Brain pericyte (primary cell): Measurements from ENCODE around the gene TYMS.

Source experiments
- DNase-seq: peaks from one replicate; pipeline ENCODE4 v3.0.0-alpha.2; 2012; ENCODE audit warnings: low read depth, low spot score

The TYMS gene

DNA sequence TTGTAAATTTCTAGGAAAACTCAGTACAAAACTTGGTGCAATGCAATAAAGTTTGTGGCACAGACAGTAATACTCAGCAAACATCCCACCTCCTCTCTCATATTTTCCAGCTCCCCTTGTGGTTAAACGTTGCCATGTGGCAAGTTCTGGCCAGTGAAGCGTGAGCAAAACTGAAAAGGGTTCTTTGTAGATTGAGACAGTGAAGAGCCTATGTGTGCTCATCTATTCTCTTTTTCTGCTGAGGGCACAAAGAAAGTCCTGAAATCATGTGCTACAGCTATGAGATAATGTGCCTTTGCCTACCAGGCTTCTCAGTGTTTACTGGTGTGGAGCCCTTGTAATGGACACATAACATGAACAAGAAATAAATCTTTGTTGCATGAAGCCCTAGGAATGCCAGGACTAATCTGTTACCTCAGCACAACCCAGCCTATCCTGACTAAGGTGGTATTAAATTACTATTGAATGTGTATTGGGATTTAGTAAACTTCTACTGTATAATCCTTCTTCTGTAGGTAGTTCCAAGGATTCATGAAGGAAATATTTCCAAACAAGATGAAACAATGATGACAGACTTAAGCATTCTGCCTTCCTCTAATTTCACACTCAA lies 13.0 kb upstream of the TYMS start:
- no peak for DNase-seq

DNA sequence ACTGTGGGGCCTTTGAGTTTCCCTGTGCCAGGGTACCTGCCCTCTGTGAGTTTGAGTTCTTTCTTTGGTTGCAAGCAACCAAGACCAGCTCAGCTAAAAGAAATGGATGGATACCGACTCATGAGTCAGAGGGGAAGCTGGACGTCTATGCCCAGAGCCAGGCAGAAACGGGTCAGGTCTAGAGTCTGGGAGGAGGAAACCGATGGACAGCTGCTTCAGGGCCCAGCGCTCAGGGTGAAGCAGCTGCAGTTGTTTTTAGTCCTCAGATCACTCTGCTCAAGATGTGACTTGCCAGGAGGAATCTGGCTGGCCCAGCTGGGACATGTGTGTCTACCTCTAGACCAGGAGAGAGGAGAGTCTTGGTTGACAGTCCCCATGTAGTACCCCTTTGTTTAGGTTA lies 10.1 kb upstream of the TYMS start:
- DNase-seq: no peak

DNA sequence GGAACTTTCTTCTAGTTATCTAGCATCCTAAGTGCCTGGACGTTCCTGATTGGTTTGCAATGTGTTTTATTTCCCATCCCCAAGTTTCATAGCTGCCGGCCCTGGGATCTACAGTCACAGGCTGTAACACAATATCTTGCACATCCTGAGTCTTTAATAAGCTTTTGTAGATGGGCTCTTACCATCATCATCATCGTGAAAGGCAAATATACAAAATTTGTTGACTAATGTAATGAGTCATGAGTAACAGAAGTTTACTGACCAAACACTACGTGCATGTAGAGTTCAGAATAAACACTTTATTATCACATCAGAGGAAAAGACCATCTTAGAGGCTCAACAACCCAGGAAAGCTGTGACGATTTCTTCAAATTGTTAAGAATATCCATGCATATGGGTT lies 8.1 kb upstream of the TYMS start:
- DNase-seq: no peak

DNA sequence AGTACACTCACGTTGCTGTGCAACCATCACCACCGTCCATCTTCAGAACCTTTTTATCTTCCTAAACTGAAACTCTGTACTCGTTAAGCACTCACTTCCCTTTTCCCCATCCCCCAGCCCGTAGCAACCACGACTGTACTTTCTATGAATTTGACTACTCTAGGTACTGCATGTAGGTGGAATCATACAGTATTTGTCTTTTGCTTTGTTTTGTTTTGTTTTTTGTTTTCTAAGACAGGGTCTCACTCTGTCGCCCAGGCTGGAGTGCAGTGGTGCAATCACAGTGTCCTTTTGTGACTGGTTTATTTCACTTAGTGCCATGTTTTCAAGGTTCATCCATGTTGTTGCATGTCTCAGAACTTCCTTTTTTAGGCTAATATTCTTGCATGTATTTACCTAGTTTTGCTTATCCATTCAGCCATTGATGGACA lies 7.0 kb upstream of the TYMS start:
- DNase-seq: no peak

DNA sequence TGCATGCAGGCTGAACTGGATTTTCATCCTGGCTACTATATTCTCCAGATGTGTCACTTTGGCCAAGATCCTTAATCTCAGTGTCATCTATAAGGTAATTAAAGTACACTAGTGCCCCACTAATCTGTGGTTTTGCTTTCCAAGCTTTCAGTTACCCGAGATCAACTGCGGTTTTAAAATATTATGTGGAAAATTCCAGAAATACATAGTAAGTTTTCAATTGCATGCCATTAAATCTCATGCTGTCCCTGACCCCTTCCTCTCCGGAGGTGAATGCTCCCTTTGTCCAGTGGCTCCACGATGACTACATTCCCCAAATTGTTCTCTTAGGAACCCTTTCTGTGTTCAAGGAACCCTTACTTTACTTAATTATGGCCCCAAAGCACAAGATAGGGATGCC lies 5.3 kb upstream of the TYMS start:
- no peak for DNase-seq

DNA sequence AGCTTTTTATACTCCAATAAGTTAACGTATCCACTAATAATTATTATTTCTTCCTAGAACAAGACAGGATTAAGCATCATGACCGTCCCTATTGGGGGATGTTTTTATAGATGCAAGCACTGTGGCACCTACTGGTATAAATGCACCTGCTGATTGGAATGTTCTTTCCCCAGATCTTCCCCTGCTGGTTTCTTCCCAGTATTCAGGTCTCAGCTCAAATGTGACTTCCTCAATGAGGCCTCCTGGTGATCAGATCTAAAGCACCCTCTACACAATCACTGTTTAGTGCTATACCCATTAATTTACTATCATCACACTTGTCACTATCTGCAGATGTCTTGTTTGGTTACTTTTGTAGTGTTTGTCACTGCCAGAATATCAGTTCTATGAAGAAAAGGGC lies 3.9 kb upstream of the TYMS start:
- DNase-seq: no peak

DNA sequence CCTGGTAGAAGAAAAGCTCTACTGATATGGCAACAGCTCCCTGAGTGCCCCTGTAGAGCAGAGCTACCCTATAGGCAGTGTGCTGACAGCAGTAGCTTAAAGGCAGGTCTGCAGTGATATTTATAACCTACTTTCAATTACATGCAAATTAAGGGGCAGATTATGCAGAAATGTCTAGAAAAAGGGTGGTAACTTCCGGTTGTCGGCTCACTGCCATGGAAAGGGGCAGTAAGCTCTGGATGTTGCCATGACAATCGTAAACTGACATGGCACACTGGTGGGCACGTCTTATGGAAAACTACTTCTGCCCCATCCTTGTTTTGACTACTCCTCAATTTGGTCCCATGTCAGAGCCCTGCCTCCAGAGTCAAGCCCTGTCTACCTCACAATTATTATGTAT lies 2.9 kb upstream of the TYMS start:
- DNase-seq: no peak

DNA sequence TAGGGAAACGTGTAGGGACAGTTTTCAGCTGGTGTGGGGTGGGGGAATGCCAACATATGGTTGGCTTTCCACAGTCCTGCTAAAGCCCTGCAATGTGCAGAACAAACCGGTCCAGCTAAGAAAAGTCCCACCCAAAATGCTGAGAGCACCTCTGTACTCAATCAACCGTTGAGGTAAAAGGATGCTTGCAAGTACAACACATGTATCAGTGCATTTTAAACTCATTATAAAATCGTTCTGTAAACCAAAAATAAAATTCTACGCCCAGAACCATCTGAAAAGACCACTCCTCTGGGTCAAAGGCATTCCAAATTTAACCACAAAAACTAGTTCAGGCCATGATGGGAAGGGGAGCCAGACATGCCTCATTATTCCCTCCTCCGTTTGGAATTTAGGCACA lies 2.0 kb upstream of the TYMS start:
- DNase-seq: no peak

DNA sequence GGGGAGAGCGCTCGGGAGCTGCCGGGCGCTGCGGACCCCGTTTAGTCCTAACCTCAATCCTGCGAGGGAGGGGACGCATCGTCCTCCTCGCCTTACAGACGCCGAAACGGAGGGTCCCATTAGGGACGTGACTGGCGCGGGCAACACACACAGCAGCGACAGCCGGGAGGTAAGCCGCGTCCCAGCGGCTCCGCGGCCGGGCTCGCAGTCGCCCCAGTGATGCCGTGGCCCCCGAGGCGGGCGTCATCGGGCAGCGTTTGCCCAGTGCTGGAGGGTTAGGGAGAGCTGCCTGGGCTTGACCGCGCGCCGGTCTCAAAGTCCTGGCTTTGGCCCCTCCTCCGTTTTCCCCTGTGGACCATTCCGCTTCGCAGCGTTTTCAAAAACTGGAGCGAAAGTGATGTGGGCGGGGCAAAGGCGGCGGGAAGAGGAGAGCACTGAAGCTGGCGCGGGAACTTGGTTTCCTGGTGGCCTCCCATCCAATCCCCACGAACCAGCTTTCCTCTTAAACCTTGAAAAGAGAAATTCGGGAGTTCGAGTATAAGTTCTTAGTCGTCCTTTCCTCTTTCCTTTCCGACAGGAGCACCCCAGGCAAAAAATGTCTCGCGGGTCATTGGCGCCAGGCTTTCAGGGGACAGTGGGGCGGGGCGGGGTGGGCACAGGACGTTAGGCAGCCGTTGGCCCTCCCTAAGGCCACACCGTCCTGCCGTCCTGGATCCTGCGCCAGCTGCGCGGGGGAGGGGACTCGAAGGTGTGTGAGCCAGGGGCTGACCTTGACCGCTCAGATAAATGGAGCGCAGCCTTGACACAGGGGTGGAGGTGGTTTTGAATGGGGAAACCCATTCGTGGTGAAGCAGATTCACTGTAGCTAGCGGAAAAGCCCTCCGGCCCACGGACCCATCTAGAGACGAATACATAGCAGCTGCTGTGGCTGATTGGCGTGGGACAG lies 821 bp downstream of the TYMS start:
- peak; percentile 45 for DNase-seq

DNA sequence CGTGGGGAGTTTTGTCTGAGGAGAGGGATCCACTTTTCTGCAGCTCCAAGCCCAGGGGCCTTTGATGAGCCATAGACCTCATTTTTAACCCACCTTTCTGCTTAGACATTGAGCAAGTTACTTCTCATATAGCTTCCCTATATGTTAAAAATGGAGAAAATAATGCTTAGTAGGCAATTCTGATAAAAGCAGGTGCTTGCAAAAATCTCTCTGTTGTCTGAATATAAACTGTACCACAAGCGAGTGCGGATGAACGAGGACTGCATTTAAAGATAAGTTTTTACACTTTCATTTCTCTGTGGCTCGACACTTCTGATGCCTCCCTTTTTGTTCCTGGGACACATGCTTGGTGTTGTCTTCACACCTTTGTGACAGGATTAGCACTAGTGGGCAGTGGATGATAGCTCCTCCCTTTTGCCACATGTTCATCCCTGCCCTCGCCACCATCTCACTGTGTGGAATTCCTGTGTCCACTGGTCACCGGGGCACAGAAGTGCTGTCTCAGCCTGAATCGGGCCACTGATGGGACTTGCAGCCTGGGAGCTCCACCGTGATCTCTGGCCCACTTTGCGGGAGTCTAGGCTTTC lies 1.6 kb downstream of the TYMS start:
- no peak for DNase-seq

DNA sequence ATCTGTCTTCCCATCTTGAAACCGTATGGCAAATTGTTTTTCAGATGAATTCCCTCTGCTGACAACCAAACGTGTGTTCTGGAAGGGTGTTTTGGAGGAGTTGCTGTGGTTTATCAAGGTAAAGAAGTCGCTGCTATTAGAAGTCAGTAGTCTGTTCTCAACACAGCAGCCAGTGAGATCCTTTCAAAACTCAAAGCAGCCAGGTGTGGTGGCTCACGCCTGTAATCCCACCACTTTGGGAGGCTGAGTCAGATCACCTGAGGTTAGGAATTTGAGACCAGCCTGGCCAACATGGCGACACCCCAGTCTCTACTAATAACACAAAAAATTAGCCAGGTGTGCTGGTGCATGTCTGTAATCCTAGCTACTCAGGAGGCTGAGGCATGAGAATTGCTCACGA lies 2.1 kb downstream of the TYMS start:
- DNase-seq: no peak

DNA sequence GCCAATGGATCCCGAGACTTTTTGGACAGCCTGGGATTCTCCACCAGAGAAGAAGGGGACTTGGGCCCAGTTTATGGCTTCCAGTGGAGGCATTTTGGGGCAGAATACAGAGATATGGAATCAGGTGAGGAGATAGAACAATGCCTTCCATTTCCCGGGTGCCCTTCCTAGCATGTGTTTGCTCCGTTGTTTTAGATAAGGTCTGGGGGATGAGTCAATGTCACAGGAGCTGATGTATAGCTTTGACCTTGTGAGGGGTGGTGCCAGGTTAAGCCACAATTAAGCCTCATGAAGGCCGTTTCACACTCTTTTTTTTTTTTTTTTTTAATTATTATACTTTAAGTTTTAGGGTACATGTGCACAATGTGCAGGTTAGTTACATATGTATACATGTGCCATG lies 4.7 kb downstream of the TYMS start:
- DNase-seq: no peak

DNA sequence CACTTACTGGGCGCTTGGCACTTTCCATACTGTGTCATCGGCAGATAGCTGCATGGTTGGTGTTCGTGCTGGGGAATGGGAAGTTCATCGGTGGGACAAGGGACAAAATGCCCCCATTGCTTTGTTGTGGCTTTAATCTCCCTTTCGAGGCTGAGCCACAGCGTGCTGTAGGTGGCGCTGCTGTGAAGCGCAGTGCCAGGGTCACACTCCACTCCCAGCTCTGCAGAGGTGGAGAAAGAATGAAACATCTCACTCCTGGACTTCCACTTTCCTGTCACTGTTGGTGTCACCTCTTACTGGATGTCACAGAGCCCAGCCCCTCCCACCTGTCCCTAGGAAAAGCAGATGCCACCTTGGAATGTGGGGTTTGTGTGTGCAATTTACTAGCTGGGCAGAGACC lies 8.7 kb downstream of the TYMS start:
- DNase-seq: no peak

DNA sequence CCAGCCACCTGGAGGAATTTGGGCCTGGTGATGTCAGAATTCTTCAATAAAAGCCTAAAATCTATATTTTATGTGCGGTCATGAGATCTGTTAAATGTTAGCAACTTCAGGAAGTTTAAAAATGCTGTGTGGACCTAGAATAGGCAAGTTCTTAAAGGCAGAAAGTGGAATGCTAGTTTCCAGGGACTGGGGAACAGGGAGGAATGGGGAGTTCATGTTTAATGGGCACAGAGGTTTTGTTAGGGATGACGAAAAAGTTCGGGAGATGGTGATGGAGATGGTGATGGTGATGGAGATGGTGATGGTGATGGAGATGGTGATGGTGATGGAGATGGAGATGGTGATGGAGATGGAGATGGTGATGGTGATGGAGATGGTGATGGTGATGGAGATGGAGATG lies 9.2 kb downstream of the TYMS start:
- no peak for DNase-seq

DNA sequence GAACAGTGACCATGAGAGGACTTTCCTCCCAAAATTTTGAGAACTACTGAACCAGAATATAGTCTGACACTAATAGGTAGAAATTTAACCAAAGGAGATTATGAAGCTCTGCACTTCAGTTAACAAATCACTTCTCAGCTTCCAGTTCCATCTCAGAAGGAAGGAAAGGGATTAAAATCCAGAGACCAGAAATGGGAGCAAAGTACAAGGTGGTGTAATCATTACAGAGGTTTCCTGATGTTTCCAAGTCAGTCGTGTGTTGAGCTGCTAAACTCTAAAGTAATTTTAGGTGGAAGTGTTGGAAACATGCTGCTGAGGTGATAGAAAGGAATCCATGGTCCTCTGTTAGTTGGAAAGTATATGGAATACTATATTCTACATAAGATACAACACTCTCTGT lies 10.8 kb downstream of the TYMS start:
- DNase-seq: no peak

DNA sequence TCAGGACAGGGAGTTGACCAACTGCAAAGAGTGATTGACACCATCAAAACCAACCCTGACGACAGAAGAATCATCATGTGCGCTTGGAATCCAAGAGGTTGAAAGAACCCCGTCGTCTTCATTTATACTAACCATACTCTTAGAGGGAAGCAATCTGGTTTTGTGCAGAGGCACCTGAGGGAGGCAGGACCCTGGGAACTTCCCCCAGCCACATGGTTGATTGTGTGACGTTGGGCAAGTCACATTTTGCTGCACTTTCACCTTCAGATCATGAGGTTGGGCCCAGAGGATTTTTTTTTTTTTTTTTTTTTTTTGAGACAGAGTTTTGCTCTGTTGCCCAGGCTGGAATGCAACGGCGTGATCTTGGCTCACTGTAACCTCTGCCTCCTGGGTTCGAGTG lies 11.6 kb downstream of the TYMS start:
- no peak for DNase-seq

DNA sequence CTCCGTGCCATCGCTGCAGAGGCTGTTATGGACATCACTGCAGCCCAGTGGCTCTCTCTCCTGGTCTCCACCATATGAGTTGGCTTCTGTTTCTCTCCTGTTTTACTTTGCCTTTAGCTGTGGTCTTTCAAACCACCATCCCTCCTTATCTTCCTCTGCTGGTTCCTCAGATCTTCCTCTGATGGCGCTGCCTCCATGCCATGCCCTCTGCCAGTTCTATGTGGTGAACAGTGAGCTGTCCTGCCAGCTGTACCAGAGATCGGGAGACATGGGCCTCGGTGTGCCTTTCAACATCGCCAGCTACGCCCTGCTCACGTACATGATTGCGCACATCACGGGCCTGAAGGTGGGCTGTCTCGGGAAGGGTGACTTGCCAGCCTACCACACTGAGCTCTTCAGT lies 13.1 kb downstream of the TYMS start:
- no peak for DNase-seq

DNA sequence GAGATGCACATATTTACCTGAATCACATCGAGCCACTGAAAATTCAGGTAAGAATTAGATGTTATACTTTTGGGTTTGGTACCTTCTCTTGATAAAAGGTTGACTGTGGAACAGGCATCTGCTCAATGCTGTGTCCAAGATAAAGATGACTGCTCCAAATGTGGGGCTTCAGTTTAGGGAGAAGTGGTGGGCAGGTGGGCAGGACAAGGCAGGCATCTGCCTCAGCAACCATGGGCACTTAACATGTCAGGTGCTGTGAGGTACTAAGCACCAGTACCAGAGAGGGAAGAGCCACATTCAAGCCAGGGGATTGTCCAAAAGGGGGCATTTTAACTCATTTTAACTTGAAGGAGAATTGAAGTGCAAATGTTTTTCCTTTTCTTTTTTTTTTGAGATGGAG lies 14.0 kb downstream of the TYMS start:
- DNase-seq: no peak

DNA sequence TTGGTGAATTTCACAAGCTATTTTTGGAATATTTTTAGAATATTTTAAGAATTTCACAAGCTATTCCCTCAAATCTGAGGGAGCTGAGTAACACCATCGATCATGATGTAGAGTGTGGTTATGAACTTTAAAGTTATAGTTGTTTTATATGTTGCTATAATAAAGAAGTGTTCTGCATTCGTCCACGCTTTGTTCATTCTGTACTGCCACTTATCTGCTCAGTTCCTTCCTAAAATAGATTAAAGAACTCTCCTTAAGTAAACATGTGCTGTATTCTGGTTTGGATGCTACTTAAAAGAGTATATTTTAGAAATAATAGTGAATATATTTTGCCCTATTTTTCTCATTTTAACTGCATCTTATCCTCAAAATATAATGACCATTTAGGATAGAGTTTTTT lies 15.9 kb downstream of the TYMS start:
- DNase-seq: no peak

DNA sequence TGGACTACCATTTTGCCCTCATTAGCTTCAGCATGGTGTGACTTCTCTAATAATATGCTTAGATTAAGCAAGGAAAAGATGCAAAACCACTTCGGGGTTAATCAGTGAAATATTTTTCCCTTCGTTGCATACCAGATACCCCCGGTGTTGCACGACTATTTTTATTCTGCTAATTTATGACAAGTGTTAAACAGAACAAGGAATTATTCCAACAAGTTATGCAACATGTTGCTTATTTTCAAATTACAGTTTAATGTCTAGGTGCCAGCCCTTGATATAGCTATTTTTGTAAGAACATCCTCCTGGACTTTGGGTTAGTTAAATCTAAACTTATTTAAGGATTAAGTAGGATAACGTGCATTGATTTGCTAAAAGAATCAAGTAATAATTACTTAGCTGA lies 16.3 kb downstream of the TYMS start:
- no peak for DNase-seq

DNA sequence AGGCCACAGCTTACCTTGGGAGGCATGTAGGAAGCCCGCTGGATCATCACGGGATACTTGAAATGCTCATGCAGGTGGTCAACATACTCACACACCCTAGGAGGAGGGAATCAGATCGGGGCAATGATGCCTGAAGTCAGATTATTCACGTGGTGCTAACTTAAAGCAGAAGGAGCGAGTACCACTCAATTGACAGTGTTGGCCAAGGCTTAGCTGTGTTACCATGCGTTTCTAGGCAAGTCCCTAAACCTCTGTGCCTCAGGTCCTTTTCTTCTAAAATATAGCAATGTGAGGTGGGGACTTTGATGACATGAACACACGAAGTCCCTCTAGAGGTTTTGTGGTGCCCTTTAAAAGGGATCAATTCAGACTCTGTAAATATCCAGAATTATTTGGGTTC lies 17.9 kb downstream of the TYMS start:
- no peak for DNase-seq

DNA sequence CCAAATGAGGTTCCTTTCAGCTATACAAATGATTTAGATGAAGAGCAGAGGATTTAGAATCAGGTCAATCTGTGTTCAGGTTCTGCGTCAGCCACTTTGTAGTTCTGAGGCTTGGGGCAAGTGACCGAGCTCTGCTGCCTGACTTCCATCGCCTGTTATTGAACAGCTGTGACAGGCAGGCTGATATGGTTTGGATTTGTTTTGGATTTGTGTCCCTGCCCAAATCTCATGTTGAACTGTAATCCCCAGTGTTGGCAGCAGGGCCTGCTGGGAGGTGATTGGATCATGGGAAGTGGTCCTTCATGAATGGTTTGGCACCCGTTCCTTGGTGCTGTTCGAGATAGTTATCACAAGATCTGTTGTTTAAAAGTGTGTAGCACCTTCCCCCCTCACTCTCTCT lies 18.6 kb downstream of the TYMS start:
- no peak for DNase-seq

DNA sequence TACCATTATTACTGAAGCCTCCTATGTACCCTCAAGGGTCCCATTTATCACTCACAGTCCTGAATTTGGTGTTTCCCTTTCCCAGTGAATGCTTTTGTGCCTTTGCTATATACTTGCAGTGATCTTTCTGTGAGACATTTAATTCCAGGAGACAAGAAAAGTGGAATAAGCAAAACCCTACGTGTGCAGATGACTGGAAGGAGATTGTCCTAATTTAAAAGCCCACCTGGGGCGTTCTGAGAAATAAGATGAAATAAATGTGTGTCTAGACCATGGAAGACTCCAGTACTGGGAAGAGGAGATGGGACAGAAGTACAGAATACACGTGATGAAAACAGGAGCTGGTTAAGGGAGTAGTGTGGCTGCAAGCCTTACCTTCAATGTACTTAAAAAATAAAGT lies 19.3 kb downstream of the TYMS start:
- DNase-seq: no peak
